ENCODE results near the gene CPLANE2. TPM values are rescaled to one million over a fixed set of nuclear protein-coding genes. Genes with fewer than 3 reads are reported as not detected.
"Not testable (repeated sequence)": the region's sequence is repeated elsewhere in the genome, so short reads cannot be mapped to it uniquely, and the experiment has no call there.

CPLANE2 gene
- total RNA-seq, 2 donors from 2014 or later = 9.3 to 14.6 TPM

- no peaks in the 10 kb centered on the region for H3K36me3 ChIP-seq
Measured at GRCh38 chr1:16199700-16200099, 37.3 kb downstream of the CPLANE2 start.

GRCh38 chr1:16199157-16199501 is 37.9 kb downstream of the CPLANE2 start:
- H3K27ac ChIP-seq = no peak overlapping the region
- ATAC-seq (ENCODE audit: insufficient number of reproducible peaks, low FRiP score, low read depth) (no peak), DNase-seq (ENCODE audit: low spot score) (no peak)
- no peaks in the 10 kb centered on the region for H3K27me3 ChIP-seq (replicated peaks; ENCODE audit: insufficient read depth)
- H3K36me3 ChIP-seq = no peaks in the 10 kb centered on the region
- H3K4me3 ChIP-seq = no peak overlapping the region
- no peaks in the 10 kb centered on the region for H3K9me3 ChIP-seq
- H3K4me1 ChIP-seq (ENCODE audit: control insufficient read depth in 1 of 2, low read depth in 2 of 2) = peaks cover 0 to 17% of the 10 kb centered on the region in 2 donors
- TF ChIP-seq CTCF (IDR thresholded peaks at IDR 0.05) = no peak

More at GRCh38 chr1:16199700-16200099, 37.3 kb downstream of the CPLANE2 start:
- Histone ChIP-seq H3K27ac (no peak overlapping the region), H3K4me1 (ENCODE audit: control insufficient read depth in 1 of 2, low read depth in 2 of 2) (peaks cover 0 to 17% of the 10 kb centered on the region in 2 donors), H3K27me3 (replicated peaks; ENCODE audit: insufficient read depth) (no peaks in the 10 kb centered on the region), H3K4me3 (no peak overlapping the region), H3K9me3 (no peaks in the 10 kb centered on the region)
- DNase-seq (ENCODE audit: low spot score) = no peak
- TF ChIP-seq CTCF (IDR thresholded peaks at IDR 0.05) = no peak
- ATAC-seq (ENCODE audit: insufficient number of reproducible peaks, low FRiP score, low read depth) = no peak

- no peaks in the 10 kb centered on the region for H3K9me3 ChIP-seq
- ATAC-seq (ENCODE audit: insufficient number of reproducible peaks, low FRiP score, low read depth) (no peak), DNase-seq (ENCODE audit: low spot score) (no peak)
- no peaks in the 10 kb centered on the region for H3K36me3 ChIP-seq
- H3K4me1 ChIP-seq (ENCODE audit: control insufficient read depth in 1 of 2, low read depth in 2 of 2) = peaks cover 0 to 17% of the 10 kb centered on the region in 2 donors
- no peaks in the 10 kb centered on the region for H3K27me3 ChIP-seq (replicated peaks; ENCODE audit: insufficient read depth)
- no peak for TF ChIP-seq CTCF (IDR thresholded peaks at IDR 0.05)
- no peak overlapping the region for H3K4me3 ChIP-seq
- H3K27ac ChIP-seq = no peak overlapping the region
Measured at GRCh38 chr1:16198444-16199156, 38.4 kb downstream of the CPLANE2 start.

- ATAC-seq (ENCODE audit: insufficient number of reproducible peaks, low FRiP score, low read depth) = no peak
- H3K36me3 ChIP-seq = no peaks in the 10 kb centered on the region
- H3K27ac ChIP-seq = no peak overlapping the region
- peaks cover 0 to 21% of the 10 kb centered on the region in 2 donors for H3K4me1 ChIP-seq (ENCODE audit: control insufficient read depth in 1 of 2, low read depth in 2 of 2)
- no peaks in the 10 kb centered on the region for H3K27me3 ChIP-seq (replicated peaks; ENCODE audit: insufficient read depth)
- H3K9me3 ChIP-seq = no peaks in the 10 kb centered on the region
- no peak overlapping the region for H3K4me3 ChIP-seq
- TF ChIP-seq CTCF (IDR thresholded peaks at IDR 0.05) = no peak
- DNase-seq (ENCODE audit: low spot score) = no peak
Measured at GRCh38 chr1:16196874-16197273, 40.1 kb downstream of the CPLANE2 start.

GRCh38 chr1:16196139-16196538 is 40.8 kb downstream of the CPLANE2 start:
- H3K36me3 ChIP-seq; H3K27ac ChIP-seq; H3K27me3 ChIP-seq (replicated peaks; ENCODE audit: insufficient read depth); H3K4me3 ChIP-seq; ATAC-seq (ENCODE audit: insufficient number of reproducible peaks, low FRiP score, low read depth); DNase-seq (ENCODE audit: low spot score); H3K9me3 ChIP-seq: not testable (repeated sequence)
- peaks cover 3 to 26% of the 10 kb centered on the region in 2 donors for H3K4me1 ChIP-seq (ENCODE audit: control insufficient read depth in 1 of 2, low read depth in 2 of 2)

GRCh38 chr1:16195518-16195905 is 41.5 kb downstream of the CPLANE2 start:
- peaks cover 3 to 31% of the 10 kb centered on the region in 2 donors for H3K4me1 ChIP-seq (ENCODE audit: control insufficient read depth in 1 of 2, low read depth in 2 of 2)
- no peak overlapping the region for H3K4me3 ChIP-seq
- H3K27me3 ChIP-seq (replicated peaks; ENCODE audit: insufficient read depth) = no peaks in the 10 kb centered on the region
- TF ChIP-seq CTCF (IDR thresholded peaks at IDR 0.05) = no peak
- no peak for ATAC-seq (ENCODE audit: insufficient number of reproducible peaks, low FRiP score, low read depth)
- no peaks in the 10 kb centered on the region for H3K9me3 ChIP-seq
- no peak for DNase-seq (ENCODE audit: low spot score)
- no peak overlapping the region for H3K27ac ChIP-seq
- no peaks in the 10 kb centered on the region for H3K36me3 ChIP-seq
